ENCODE measurements around the gene SLC1A2. TPM values are rescaled to one million over a fixed set of nuclear protein-coding genes. Genes with fewer than 3 reads are reported as not detected.

SLC1A2 gene
- total RNA-seq, 1 donor from 2014 or later, result 0.25 TPM

GRCh38 chr11:35407041-35407440, 12.3 kb downstream of the SLC1A2 start:
- H3K9ac ChIP-seq (ENCODE audit: low read length), result no peak overlapping the region
- Mint-ChIP-seq H3K4me1 (ENCODE audit: low read depth, unreplicated experiment) (no peaks in the 10 kb centered on the region), H3K27me3 (ENCODE audit: low read depth, unreplicated experiment) (peaks cover 10% of the 10 kb centered on the region), H3K4me3 (ENCODE audit: unreplicated experiment) (no peak overlapping the region), H3K27ac (ENCODE audit: unreplicated experiment) (no peak overlapping the region), H3K36me3 (ENCODE audit: low read depth, unreplicated experiment) (no peaks in the 10 kb centered on the region), H3K9me3 (ENCODE audit: unreplicated experiment) (no peaks in the 10 kb centered on the region)
- H3K4me1 ChIP-seq (ENCODE audit: insufficient read depth, low read length), result no peaks in the 10 kb centered on the region
- no peak overlapping the region for H3K4me3 ChIP-seq (ENCODE audit: insufficient read depth, low read depth, low read length)
- DNase-seq (ENCODE audit: low read depth), result no peak
- no peak overlapping the region for H3K27ac ChIP-seq (ENCODE audit: low read depth, low read length)
- no peaks in the 10 kb centered on the region for H4K20me1 ChIP-seq (ENCODE audit: insufficient read depth, low read length)
- H2AFZ ChIP-seq (ENCODE audit: low read depth, low read length), result no peak overlapping the region
- H3K27me3 ChIP-seq (ENCODE audit: insufficient read depth, low read length), result no peaks in the 10 kb centered on the region
- no peak for FAIRE-seq
- H3K4me2 ChIP-seq (ENCODE audit: low read length), result no peak overlapping the region
- H3K79me2 ChIP-seq (ENCODE audit: insufficient read depth, low read length), result no peaks in the 10 kb centered on the region
- H3K36me3 ChIP-seq (ENCODE audit: insufficient read depth, low read length), result no peaks in the 10 kb centered on the region
- TF ChIP-seq CTCF (IDR thresholded peaks at IDR 0.05; ENCODE audit: insufficient read depth, low read depth, low read length), result no peak
- TF ChIP-seq EZH2 (IDR thresholded peaks at IDR 0.05; ENCODE audit: insufficient read depth, low read length), result no peak
- no peaks in the 10 kb centered on the region for H3K9me3 ChIP-seq (ENCODE audit: insufficient read depth, low read depth, low read length)

GRCh38 chr11:35404388-35404775, 15.0 kb downstream of the SLC1A2 start:
- H3K36me3 Mint-ChIP-seq (ENCODE audit: low read depth, unreplicated experiment), result no peaks in the 10 kb centered on the region
- Histone ChIP-seq H3K27ac (ENCODE audit: low read depth, low read length) (no peak overlapping the region), H2AFZ (ENCODE audit: low read depth, low read length) (no peak overlapping the region), H3K4me3 (ENCODE audit: insufficient read depth, low read depth, low read length) (no peak overlapping the region), H3K36me3 (ENCODE audit: insufficient read depth, low read length) (no peaks in the 10 kb centered on the region), H3K4me1 (ENCODE audit: insufficient read depth, low read length) (no peaks in the 10 kb centered on the region), H3K27me3 (ENCODE audit: insufficient read depth, low read length) (no peaks in the 10 kb centered on the region), H3K9me3 (ENCODE audit: insufficient read depth, low read depth, low read length) (no peaks in the 10 kb centered on the region), H3K4me2 (ENCODE audit: low read length) (no peak overlapping the region), H3K79me2 (ENCODE audit: insufficient read depth, low read length) (no peaks in the 10 kb centered on the region), H3K9ac (ENCODE audit: low read length) (no peak overlapping the region), H4K20me1 (ENCODE audit: insufficient read depth, low read length) (no peaks in the 10 kb centered on the region)
- H3K27me3 Mint-ChIP-seq (ENCODE audit: low read depth, unreplicated experiment), result peaks cover 9% of the 10 kb centered on the region
- H3K4me3 Mint-ChIP-seq (ENCODE audit: unreplicated experiment), result no peak overlapping the region
- H3K27ac Mint-ChIP-seq (ENCODE audit: unreplicated experiment), result no peak overlapping the region
- no peaks in the 10 kb centered on the region for H3K9me3 Mint-ChIP-seq (ENCODE audit: unreplicated experiment)
- TF ChIP-seq EZH2 (IDR thresholded peaks at IDR 0.05; ENCODE audit: insufficient read depth, low read length) (no peak), CTCF (IDR thresholded peaks at IDR 0.05; ENCODE audit: insufficient read depth, low read depth, low read length) (peak; percentile 61)
- no peak for DNase-seq (ENCODE audit: low read depth)
- H3K4me1 Mint-ChIP-seq (ENCODE audit: low read depth, unreplicated experiment), result no peaks in the 10 kb centered on the region
- no peak for FAIRE-seq

- Histone ChIP-seq H3K9ac (ENCODE audit: low read length) (no peak overlapping the region), H3K4me1 (ENCODE audit: insufficient read depth, low read length) (no peaks in the 10 kb centered on the region), H3K4me2 (ENCODE audit: low read length) (no peak overlapping the region), H3K79me2 (ENCODE audit: insufficient read depth, low read length) (no peaks in the 10 kb centered on the region), H4K20me1 (ENCODE audit: insufficient read depth, low read length) (no peaks in the 10 kb centered on the region), H3K27ac (ENCODE audit: low read depth, low read length) (no peak overlapping the region), H3K4me3 (ENCODE audit: insufficient read depth, low read depth, low read length) (no peak overlapping the region), H2AFZ (ENCODE audit: low read depth, low read length) (no peak overlapping the region), H3K27me3 (ENCODE audit: insufficient read depth, low read length) (no peaks in the 10 kb centered on the region), H3K36me3 (ENCODE audit: insufficient read depth, low read length) (no peaks in the 10 kb centered on the region), H3K9me3 (ENCODE audit: insufficient read depth, low read depth, low read length) (no peaks in the 10 kb centered on the region)
- FAIRE-seq, result no peak
- Mint-ChIP-seq H3K9me3 (ENCODE audit: unreplicated experiment) (peaks cover 2% of the 10 kb centered on the region), H3K4me1 (ENCODE audit: low read depth, unreplicated experiment) (no peaks in the 10 kb centered on the region), H3K27me3 (ENCODE audit: low read depth, unreplicated experiment) (peaks cover 13% of the 10 kb centered on the region), H3K36me3 (ENCODE audit: low read depth, unreplicated experiment) (no peaks in the 10 kb centered on the region), H3K4me3 (ENCODE audit: unreplicated experiment) (no peak overlapping the region), H3K27ac (ENCODE audit: unreplicated experiment) (no peak overlapping the region)
- TF ChIP-seq CTCF (IDR thresholded peaks at IDR 0.05; ENCODE audit: insufficient read depth, low read depth, low read length), result no peak
- TF ChIP-seq EZH2 (IDR thresholded peaks at IDR 0.05; ENCODE audit: insufficient read depth, low read length), result no peak
- no peak for DNase-seq (ENCODE audit: low read depth)
These were observed 15.5 kb downstream of the SLC1A2 start for GRCh38 chr11:35403765-35404387.
